Fibroblast of skin of abdomen (primary cell): ENCODE data around the gene RASGRF1. TPM values are rescaled to one million over a fixed set of nuclear protein-coding genes. Genes with fewer than 3 reads are reported as not detected.
"Not testable (repeated sequence)": the region's sequence is repeated elsewhere in the genome, so short reads cannot be mapped to it uniquely, and the experiment has no call there.

Experiments used
- DNase-seq: peaks from one replicate; pipeline ENCODE4 v3.0.0-alpha.2; 2013
- polyA plus RNA-seq, 2 experiments: library from polyadenylated mRNA; unstranded; fragments of 120-200 nt; gene quantifications; one replicate each; pipeline ENCODE4 v1.2.1, GENCODE V29; 2013; ENCODE audit not compliant: insufficient read length in 2 of 2

Gene RASGRF1, protein sequence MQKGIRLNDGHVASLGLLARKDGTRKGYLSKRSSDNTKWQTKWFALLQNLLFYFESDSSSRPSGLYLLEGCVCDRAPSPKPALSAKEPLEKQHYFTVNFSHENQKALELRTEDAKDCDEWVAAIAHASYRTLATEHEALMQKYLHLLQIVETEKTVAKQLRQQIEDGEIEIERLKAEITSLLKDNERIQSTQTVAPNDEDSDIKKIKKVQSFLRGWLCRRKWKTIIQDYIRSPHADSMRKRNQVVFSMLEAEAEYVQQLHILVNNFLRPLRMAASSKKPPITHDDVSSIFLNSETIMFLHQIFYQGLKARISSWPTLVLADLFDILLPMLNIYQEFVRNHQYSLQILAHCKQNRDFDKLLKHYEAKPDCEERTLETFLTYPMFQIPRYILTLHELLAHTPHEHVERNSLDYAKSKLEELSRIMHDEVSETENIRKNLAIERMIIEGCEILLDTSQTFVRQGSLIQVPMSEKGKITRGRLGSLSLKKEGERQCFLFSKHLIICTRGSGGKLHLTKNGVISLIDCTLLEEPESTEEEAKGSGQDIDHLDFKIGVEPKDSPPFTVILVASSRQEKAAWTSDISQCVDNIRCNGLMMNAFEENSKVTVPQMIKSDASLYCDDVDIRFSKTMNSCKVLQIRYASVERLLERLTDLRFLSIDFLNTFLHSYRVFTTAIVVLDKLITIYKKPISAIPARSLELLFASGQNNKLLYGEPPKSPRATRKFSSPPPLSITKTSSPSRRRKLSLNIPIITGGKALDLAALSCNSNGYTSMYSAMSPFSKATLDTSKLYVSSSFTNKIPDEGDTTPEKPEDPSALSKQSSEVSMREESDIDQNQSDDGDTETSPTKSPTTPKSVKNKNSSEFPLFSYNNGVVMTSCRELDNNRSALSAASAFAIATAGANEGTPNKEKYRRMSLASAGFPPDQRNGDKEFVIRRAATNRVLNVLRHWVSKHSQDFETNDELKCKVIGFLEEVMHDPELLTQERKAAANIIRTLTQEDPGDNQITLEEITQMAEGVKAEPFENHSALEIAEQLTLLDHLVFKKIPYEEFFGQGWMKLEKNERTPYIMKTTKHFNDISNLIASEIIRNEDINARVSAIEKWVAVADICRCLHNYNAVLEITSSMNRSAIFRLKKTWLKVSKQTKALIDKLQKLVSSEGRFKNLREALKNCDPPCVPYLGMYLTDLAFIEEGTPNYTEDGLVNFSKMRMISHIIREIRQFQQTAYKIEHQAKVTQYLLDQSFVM (N-terminal part only)
- 0.24 TPM for polyA plus RNA-seq (2013, experiment 1 of 2; ENCODE audit: insufficient read length)
- 0.16 TPM for polyA plus RNA-seq (2013, experiment 2 of 2; ENCODE audit: insufficient read length)

DNA sequence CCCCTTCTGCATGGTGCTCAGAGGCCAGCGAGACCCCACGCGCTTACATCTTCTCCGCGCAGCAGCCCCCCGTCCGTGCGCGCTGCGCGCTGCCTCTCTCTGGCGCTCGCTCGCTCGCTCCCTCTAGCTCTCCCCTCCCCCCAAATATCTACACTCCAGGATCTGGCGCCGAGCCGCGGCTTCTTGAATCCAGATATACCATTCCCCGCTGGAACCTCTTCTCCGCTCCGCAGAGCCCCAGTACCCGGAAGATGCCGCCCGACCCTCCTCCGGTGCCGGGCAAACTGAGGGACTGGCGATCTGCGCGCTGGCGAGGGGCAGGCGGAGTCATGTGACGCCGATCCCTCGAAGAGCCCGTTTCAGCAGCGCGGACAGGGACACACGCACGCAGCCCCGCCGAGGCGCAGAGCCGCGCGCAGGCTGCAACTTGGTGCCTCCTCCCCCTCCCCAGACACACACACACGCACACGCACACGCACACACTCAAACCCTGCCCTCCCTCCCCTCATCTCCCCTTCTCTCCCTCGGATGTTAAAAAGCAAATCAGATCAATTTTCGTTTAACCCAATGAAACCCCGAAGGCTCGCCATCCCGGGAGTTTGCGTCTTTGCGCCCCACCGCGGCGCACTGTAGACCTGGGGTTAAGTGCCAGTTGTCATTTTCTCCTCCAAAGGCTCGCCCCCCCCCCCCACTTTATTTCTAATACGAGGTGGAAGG, at the start of gene RASGRF1:
Gene RASGRF1, minus strand, starts transcription at position 294 of the 717 bp plus-strand sequence. Its CDS starts 282 bp downstream, at position 12.
- no peak for DNase-seq

DNA sequence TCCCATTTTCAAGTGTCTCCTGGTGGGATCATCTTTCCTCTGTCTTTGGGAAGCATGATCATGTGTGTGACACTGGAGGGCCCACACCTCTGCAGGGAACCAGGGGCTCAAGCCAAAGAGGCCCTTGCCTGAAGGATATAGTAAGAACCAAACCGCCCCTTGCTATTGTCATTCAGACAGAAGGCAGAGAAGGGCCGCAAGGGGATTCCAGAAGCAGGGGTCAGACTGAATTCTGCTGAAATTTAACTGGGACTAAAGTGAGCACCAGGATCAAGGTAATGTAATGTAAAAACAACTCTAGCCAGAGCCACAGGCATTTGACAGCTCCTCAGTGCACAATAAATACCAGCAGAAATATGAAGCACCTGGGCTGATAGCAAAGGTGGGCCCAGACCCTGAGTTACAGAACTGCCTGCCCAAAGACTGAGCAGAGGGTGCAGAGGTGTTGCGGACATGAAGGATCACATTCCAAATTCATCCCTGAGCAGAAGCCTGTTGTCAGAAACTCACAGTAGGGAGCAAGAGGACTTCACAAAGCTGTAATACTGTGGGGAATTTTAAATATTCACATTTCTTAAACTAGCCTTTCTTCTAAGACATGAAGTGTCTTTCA, 46.0 kb upstream of the RASGRF1 start:
- DNase-seq = no peak

DNA sequence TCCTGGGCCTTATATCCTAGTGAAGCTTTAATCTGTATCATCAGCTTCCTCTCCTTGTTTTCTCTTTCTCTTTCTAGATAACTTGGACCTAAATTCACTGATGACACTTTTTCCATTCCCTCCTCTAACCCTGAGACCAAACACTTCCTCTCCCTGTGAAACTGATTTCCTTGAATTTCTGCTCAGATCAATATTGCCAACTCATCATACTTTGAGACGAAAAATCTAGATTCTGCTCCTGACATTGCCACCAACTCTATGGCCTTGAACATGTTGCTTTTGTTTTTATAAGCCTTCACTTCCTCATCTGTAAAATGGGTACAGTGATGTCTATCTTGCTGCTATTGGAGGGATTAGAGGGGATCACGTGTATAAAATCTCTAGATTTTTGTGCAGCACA, 42.7 kb upstream of the RASGRF1 start:
- DNase-seq = no peak

DNA sequence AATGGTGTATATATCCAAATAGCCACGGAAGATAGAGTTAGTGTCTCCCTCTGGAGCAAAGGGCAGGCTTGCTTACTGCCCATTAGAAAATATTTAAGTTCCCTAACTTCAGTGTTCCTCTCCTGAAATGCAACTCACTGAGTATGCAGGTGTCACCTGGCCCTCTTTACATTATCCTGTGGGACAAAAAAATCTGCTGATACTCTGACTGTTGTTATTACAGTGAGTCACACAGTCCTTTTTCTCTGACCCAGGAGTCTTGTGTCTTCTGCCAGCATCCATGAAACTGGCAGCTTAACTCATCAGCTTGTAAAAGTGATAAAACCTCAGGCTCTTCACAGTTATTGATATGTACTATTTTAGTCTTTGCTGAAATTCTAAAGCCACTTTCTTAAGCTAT, 42.2 kb upstream of the RASGRF1 start:
- no peak for DNase-seq

DNA sequence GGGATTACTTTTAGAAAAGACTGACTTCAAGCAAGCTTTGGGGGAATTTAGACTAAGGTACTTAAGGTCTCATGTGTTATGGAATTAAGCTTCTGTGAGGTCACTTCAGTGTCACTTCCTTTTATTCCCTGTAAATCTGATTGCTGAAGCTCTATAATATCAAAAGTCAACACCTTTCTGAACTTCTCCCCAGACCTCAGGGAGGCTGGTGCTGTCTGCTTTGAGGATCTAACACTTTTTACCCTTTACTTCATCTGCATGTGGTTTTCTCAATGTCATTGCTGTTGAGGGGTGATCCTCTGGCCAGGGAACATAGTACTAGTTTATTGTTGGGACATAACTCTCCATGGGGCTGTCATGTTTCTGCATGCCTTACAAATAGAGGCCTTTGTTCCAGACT, 41.8 kb upstream of the RASGRF1 start:
- no peak for DNase-seq

DNA sequence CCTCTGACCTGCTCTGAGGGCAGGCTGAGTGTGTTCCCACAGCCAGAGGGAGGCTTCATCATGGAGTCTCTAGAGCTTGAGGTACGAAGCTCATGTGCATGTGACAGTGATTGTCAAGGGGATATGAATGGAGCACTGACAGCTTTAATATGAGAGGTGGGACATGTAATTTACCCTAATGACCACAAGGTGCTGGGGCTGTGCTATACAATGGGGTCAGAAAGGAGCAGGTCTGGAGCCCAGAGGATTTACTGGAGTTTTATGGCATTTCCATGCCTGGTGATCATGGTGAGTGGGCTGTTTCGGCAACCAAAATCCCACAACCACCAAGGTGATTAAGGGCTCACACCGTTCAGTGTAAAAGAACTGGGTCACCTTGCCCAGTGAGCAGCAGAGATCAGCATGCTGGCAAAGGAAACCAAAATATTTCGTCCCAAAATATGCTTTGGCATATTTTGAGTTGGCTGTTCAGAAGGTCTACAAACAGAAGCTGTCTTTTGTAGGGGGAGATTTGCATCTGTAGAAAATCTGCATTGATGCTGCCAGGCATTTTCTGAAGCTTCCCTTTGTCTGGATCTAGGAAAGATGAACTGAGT, 40.1 kb upstream of the RASGRF1 start:
- no peak for DNase-seq

DNA sequence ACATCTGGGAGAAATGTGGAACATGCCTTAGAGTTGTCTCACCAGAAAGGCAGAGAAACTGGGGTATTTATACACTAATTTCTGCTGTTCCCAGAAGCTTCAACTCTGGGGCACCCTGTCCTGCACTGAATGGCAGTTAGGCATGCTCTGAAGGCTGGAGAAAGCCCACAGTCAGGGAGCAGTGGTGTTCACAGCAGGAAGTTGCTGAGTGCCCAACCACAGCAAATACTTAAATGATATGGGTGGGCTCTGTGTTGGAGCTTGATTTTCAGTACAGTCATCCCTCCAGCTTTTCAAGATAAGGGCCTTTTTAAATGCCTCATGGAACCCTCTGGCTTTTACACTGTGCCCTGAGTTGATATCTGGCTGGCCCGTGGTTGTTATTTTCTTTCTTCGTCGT, 38.7 kb upstream of the RASGRF1 start:
- DNase-seq = no peak

DNA sequence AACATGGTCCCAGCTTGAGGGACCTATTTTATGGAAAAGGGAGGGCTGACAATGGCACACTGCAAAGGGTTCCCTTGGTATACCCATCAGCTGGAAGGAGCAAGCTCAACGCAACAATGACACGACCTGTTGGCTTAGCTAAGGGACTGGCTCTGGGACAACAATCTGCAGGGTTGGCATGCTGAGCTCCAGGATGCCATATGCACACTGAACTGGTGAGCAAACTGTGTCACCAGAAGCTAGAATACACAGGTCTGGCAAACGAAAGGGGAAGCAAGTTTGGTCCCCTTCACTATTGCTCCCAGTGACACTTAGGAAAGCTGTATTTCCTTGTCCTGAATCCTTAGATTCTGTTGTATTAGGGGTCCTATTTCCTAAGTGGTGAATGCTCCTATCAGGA, 38.0 kb upstream of the RASGRF1 start:
- no peak for DNase-seq

DNA sequence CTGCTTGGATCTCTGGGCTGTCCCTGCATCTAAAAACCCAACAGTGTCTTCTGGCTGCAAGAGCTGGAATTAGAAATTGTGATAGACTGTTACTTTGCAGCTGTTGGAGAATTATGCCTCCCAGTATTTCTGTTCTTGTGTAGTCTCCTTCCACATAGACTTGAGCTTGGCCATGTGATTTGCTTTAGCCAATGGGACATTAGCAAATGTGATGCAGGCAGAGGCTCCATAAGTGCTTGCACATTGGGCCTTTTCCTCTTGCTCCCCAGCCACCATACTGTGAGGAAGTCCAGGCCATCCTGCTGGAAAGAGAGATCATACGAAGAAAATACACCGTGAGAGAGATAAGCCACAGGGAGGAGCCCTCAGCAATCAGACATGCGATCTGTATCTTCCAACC, 33.8 kb upstream of the RASGRF1 start:
- DNase-seq = no peak

DNA sequence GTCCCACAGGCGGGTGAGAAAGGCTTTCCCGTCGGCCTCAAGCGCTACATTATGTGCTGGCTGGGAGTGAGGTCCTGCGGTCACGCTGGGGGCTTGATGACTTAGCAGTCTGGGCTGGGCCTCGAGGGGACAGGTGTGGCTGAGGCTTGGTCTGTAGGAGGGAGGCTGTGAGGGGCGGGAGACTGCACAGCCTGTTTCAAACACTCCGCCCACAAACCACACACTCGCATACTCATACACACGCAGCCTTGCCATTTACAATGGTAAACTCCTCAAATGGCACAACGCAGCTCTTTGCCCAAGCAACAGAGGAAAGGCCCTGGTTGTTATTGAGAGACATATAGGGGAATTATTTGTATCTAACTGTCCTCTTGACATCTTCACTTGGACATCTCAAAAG, 32.4 kb upstream of the RASGRF1 start:
- DNase-seq = no peak

DNA sequence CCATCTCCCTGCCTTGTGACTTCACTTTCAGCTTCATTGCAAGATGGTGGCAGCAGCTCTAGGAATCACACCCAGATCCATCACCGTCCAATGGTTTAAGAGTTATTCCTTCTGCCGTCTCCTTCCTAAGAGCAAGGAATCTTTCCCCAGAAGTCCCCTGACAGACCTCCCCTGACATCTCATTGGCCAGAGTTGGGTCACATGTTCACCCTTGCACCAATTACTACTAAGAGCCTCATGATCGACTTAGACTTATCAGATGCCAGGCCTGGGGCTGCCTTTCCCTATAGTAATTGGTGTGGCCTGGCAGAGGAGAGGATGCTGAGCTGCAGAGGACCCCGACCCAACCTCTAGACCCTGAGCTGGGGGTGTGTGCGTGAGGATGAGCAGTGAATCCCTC, 31.8 kb upstream of the RASGRF1 start:
- no peak for DNase-seq

DNA sequence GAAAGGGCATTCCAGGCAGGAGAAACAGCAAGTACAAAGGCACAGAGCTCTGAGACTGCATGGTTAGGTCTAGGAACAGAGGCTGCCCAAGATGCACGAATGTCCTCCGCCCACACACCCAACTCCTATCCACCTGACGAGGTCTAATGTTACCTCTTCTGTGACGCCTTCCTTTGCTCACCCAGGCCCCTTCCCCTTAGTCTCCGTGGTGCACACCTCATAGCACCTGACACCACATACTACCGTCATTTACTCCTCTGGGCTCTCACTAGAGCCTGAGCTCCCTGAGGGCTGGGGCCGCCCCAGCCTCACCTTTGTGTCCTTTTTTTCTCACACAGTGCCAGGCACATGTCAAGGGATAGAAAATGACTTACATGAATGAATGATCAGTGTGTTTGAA, 31.0 kb upstream of the RASGRF1 start:
- no peak for DNase-seq

DNA sequence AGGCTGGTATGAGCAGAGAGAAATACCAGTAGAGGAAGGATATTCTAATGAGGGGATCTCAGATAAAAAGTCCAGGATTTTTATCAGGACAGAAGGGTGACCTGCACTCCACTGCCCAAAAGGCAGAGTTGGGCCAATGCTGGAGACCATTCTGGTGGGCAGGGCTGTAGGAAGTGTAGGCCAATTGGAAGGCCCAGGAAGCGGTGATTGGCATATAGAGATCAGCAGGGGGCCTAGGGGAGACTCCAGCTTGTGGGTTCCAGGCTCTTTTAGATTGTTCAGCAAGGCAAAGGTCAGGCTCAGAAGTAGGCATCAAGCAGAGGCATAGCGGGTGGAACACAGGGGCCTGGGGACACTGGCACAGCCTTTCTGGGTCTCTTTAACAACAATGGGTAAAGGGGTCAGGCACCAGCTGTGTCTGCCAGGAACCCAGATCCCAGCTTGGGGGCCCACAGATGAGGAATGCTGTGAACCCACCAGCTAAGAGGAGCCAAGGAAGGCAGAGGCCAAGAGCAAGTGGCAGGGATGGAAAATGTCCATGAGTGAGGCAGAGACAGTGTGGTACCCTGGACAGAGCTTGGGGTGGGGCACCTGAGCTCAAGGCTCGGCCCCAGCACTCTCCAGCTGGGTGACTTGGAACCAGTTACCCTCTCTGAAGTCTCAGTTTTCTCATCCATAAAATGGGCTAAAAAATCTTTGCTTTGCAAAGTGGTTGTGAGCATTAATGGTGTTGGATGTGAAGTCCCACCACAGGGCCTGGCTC, 27.0 kb upstream of the RASGRF1 start:
- no peak for DNase-seq

DNA sequence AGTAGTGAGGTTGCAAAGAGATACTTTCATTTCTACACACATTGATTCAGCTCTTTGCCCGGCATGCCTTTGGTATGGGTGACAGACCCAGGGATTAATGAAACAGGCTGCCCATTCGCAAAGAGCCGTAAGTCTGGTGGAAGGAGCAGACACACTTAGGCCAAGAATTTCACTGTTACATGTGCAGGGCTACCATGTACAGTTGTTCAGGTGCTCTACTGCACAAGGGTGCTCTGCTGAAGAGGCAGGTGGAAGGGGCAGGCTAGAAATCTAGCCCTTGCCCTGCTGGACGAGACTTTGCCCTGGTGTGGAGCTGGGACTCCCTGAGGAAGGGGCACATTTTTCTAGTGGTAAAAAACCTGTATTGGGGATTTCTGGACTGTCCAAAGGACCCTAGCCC, 26.2 kb upstream of the RASGRF1 start:
- no peak for DNase-seq

DNA sequence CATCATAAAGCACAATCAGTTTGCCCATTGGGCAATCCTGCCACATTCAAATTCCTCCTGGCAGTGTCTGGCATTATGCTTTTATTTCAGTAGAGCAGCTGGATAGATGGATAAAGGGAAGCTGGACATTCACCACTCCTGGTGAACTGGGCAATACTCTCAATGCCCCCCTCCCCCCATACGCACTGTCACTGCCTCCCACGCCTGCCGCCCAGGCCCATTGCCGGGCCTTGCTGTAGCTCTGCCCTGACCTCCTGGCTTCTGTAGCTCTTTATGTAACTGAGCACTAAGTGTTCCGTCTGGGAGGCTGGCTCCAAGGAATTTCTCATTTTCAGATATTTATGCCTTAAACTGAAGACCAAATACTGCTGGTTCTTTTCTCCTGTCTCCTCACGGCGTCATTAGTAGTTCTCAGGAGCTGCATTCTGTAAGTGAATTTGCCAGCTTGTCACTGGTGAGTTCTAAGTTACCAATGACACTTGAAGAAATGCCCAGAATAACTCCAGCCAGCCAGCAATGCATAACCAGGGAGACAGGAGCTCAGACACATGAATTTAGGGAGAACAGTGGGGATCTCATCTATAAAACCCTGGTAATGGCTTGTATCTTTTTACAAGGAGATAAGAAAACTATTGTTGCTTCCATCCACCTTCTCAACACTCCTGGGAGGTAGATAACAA, 25.5 kb upstream of the RASGRF1 start:
- DNase-seq = no peak

DNA sequence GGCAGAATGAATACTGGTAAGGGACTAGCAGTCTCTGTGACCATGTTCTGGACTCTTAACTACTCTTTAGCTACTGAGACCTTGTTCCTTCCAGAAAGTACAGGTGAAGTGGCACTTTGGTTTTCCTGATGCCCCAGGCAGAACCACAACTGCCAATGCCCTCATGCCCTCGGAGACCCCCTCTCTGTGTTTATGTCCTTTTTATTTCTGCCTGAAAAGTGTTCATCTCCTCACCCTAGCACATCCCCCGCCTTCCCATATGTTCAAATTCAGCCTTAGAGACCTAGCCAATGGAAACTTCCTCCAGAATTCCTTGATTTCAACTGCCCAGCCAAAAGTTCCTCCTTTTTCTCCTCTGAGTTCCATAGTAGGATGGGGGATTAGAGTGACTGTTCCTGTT, 23.3 kb upstream of the RASGRF1 start:
- DNase-seq = no peak

DNA sequence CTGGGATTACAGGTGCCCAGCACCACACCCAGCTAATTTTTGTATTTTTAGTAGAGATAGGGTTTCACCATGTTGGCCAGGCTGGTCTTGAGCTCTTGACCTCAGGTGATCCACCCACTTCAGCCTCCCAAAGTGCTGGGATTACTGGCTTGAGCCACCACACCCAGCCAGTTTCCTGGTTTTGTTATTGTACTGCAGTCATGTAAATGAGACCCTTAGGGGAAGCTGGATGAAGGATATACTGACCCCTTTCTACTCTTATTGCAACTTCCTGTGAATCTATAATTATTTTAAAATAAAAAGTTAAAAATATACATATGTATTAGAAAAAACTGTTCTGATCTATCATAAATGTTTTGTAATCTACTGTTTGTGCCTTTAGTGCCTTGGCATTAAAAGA, 20.8 kb upstream of the RASGRF1 start:
- DNase-seq = not testable (repeated sequence)

DNA sequence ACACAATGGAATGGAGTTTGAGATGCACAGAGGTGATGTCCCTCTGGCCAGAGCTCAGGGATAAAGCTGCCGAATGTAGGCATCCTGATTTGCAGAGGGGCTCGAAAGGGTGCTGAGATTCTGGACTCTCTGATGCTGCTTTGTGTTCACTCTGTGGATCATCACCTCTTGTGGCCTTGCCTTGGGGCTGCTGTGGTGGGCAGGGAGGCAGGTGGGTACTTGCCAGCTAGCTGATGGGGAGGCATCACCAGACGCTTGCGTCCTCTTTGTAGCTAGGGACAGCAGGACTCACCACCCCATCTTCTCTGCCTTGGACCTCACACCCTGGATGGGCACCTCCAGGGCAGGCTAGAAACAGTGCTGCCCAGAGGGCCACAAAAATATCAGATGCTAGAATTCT, 14.6 kb upstream of the RASGRF1 start:
- DNase-seq = no peak

DNA sequence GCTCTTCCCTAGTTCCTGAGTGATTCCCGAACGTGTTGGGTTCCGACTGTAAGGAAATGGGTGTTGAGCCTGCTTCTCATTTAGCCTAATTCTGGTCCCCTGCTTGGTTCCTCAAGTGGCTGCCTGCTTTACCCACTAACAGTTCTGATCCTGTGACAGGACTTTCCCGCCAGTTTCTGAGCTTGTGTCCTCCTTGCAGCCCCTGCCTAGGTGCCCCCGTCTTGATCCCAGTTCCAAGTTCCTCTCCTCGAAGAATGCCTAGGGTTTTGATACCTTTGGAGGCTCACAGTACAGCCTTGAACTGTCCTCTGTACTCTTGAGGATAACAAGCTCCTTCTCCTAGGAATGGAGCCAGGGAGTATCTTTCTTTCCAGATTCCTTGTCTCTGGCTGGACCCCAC, 12.0 kb upstream of the RASGRF1 start:
- no peak for DNase-seq
